ENCODE data around the gene OGFOD1.
A peak's percentile ranks its signal among the peaks of the same experiment; 100 is the strongest.

The OGFOD1 gene

GRCh38 chr16:56413381-56413780, 38.0 kb upstream of the OGFOD1 start:
- Histone ChIP-seq H4K20me1 (ENCODE audit: low read depth, low read length) (no peaks in the 10 kb centered on the region), H3K9ac (ENCODE audit: low read length) (no peak overlapping the region), H3K9me2 (replicated peaks; ENCODE audit: insufficient read depth, low read length) (no peaks in the 10 kb centered on the region), H3K79me2 (ENCODE audit: insufficient read depth, low read length) (peaks cover 50% of the 10 kb centered on the region), H3K36me3 (ENCODE audit: low read length) (peaks cover 18% of the 10 kb centered on the region; the same call in 1 of the 2 replicates), H2AFZ (ENCODE audit: low read depth, low read length, severe bottlenecking) (no peak overlapping the region), H3K27ac (ENCODE audit: low read depth, low read length) (no peak overlapping the region), H3K9me3 (ENCODE audit: insufficient read depth, low read length) (no peaks in the 10 kb centered on the region), H3K4me2 (ENCODE audit: low read depth, low read length, poor library complexity, severe bottlenecking) (no peak overlapping the region), H3F3A (ENCODE audit: insufficient read depth) (peaks cover 12% of the 10 kb centered on the region; the same call in 1 of the 2 replicates), H3K27me3 (ENCODE audit: low read length) (no peaks in the 10 kb centered on the region), H3K4me3 (ENCODE audit: insufficient read depth, low read length, poor library complexity, severe bottlenecking) (no peak overlapping the region)
- no peak for TF ChIP-seq EZH2phosphoT487 (conservative IDR thresholded peaks at IDR 0.05; ENCODE audit: low read length)
- TF ChIP-seq, protein P1, sequence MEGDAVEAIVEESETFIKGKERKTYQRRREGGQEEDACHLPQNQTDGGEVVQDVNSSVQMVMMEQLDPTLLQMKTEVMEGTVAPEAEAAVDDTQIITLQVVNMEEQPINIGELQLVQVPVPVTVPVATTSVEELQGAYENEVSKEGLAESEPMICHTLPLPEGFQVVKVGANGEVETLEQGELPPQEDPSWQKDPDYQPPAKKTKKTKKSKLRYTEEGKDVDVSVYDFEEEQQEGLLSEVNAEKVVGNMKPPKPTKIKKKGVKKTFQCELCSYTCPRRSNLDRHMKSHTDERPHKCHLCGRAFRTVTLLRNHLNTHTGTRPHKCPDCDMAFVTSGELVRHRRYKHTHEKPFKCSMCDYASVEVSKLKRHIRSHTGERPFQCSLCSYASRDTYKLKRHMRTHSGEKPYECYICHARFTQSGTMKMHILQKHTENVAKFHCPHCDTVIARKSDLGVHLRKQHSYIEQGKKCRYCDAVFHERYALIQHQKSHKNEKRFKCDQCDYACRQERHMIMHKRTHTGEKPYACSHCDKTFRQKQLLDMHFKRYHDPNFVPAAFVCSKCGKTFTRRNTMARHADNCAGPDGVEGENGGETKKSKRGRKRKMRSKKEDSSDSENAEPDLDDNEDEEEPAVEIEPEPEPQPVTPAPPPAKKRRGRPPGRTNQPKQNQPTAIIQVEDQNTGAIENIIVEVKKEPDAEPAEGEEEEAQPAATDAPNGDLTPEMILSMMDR (IDR thresholded peaks at IDR 0.05; ENCODE audit: insufficient read depth, low read length, poor library complexity, severe bottlenecking), result no peak

DNA sequence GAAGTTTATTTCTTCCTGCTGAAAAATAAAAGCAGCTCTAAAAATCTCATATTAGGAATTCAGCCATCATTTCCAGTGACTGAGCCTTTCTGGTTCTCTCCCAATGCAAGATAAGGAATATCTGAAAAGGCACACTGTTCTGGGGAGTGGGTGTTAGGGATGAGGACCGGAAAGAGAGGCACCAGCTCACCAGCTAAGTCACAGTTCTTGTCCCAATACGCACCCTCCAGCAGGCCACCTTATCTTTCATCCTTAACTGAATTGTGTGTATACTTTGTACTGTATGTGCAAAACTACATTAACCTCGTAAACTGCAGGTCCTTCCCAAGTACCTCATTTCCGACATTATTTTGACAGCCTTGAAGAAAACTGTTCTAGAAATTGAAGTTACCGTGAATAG, 37.0 kb upstream of the OGFOD1 start:
- TF ChIP-seq EZH2phosphoT487 (conservative IDR thresholded peaks at IDR 0.05; ENCODE audit: low read length), result no peak
- TF ChIP-seq, protein P1 (IDR thresholded peaks at IDR 0.05; ENCODE audit: insufficient read depth, low read length, poor library complexity, severe bottlenecking), result no peak
- Histone ChIP-seq H3K9me2 (replicated peaks; ENCODE audit: insufficient read depth, low read length) (no peaks in the 10 kb centered on the region), H3K27me3 (ENCODE audit: low read length) (no peaks in the 10 kb centered on the region), H3K4me2 (ENCODE audit: low read depth, low read length, poor library complexity, severe bottlenecking) (no peak overlapping the region), H3F3A (ENCODE audit: insufficient read depth) (peaks cover 12% of the 10 kb centered on the region; the same call in 1 of the 2 replicates), H3K4me3 (ENCODE audit: insufficient read depth, low read length, poor library complexity, severe bottlenecking) (no peak overlapping the region), H2AFZ (ENCODE audit: low read depth, low read length, severe bottlenecking) (no peak overlapping the region), H3K9ac (ENCODE audit: low read length) (no peak overlapping the region), H4K20me1 (ENCODE audit: low read depth, low read length) (no peaks in the 10 kb centered on the region), H3K9me3 (ENCODE audit: insufficient read depth, low read length) (no peaks in the 10 kb centered on the region), H3K27ac (ENCODE audit: low read depth, low read length) (no peak overlapping the region), H3K79me2 (ENCODE audit: insufficient read depth, low read length) (peaks cover 59% of the 10 kb centered on the region), H3K36me3 (ENCODE audit: low read length) (peaks cover 17% of the 10 kb centered on the region; the same call in 1 of the 2 replicates)

DNA sequence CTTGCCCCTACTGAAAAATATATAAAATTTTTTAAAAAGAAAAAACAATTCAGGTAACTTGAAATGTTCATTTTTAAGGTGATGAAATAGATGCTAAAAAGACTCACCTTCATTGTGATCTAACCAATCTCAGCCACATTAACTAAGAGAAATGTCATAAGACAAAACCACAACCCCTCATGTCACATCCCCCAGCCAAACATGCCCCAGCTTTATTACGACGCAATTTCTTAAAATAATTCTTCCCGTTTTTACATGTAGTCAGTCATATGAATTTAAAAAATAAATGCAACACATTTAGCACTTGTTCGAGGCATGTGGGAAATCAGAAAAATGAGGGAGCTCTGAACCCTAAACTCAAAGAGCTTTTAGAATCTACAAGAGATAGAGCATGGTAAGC, 35.5 kb upstream of the OGFOD1 start:
- 0 out of 2 replicates have a peak, but pooled peaks cover 12% of the 10 kb centered on the region for H3K36me3 ChIP-seq (ENCODE audit: low read length)
- peak overlapping the region; percentile 66 for H3K27ac ChIP-seq (ENCODE audit: low read depth, low read length)
- peaks cover 74% of the 10 kb centered on the region for H3K79me2 ChIP-seq (ENCODE audit: insufficient read depth, low read length)
- no peaks in the 10 kb centered on the region for H4K20me1 ChIP-seq (ENCODE audit: low read depth, low read length)
- no peaks in the 10 kb centered on the region for H3K9me3 ChIP-seq (ENCODE audit: insufficient read depth, low read length)
- peak overlapping the region; percentile 29 for H3K4me3 ChIP-seq (ENCODE audit: insufficient read depth, low read length, poor library complexity, severe bottlenecking)
- TF ChIP-seq, protein P1 (IDR thresholded peaks at IDR 0.05; ENCODE audit: insufficient read depth, low read length, poor library complexity, severe bottlenecking), result no peak
- no peak for TF ChIP-seq EZH2phosphoT487 (conservative IDR thresholded peaks at IDR 0.05; ENCODE audit: low read length)
- H3K4me2 ChIP-seq (ENCODE audit: low read depth, low read length, poor library complexity, severe bottlenecking), result peak overlapping the region; percentile 61
- H3K27me3 ChIP-seq (ENCODE audit: low read length), result no peaks in the 10 kb centered on the region
- H3K9ac ChIP-seq (ENCODE audit: low read length), result peak overlapping the region; percentile 24; the same call in 1 of the 2 replicates
- H3K9me2 ChIP-seq (replicated peaks; ENCODE audit: insufficient read depth, low read length), result no peaks in the 10 kb centered on the region
- peaks cover 25% of the 10 kb centered on the region for H3F3A ChIP-seq (ENCODE audit: insufficient read depth)
- H2AFZ ChIP-seq (ENCODE audit: low read depth, low read length, severe bottlenecking), result no peak overlapping the region

Measured in SU-DHL-6 (cell line).